Colonic mucosa (tissue), 4 donors: ENCODE results near the gene COX19. TPM values are rescaled to one million over a fixed set of nuclear protein-coding genes. Genes with fewer than 3 reads are reported as not detected.

ENCODE experiments used
- DNase-seq: peaks from one replicate; pipeline ENCODE4 v3.0.0-alpha.2; 2020
- H3K27ac ChIP-seq: fragments of 200-600 bp; one replicate; pipeline ENCODE4 v1.8.0; 2021
- H3K27me3 ChIP-seq: fragments of 200-600 bp; one replicate; pipeline ENCODE4 v1.8.0; 2021
- H3K36me3 ChIP-seq: fragments of 200-600 bp; one replicate; pipeline ENCODE4 v1.8.0; 2021
- H3K4me1 ChIP-seq: fragments of 200-600 bp; one replicate; pipeline ENCODE4 v1.8.0; 2021; ENCODE audit warnings: mild to moderate bottlenecking
- H3K4me3 ChIP-seq: fragments of 200-600 bp; one replicate; pipeline ENCODE4 v1.8.0; 2021
- H3K9ac ChIP-seq, 2 donors: one replicate each; pipeline ENCODE4 v1.7.0; 2013; ENCODE audit warnings: control low read depth in 2 of 2, low read depth in 2 of 2, low read length in 2 of 2
- H3K9me3 ChIP-seq: fragments of 200-600 bp; one replicate; pipeline ENCODE4 v1.8.0; 2021
- CTCF ChIP-seq: fragments of 200-600 bp; IDR thresholded peaks from one replicate; pipeline ENCODE4 v1.8.0; 2022; ENCODE audit warnings: antibody characterized with exemption, mild to moderate bottlenecking
- intact Hi-C: fragments of 100-400 bp; cut with DNase I; formaldehyde crosslinking; loops from one replicate; pipeline ENCODE4 v1.14.1; 2022
- total RNA-seq, 2 donors: library from RNA; stranded (reverse); fragmentation: NEBNext Ultra II Directional in 1 of 2; extraction: Animal tissue kit (Norgen Biotek cat#: 25700) in 1 of 2; gene quantifications; one replicate each; pipeline ENCODE4 v1.2.1, GENCODE V29; 2021
- donor health status: healthy.
- donor health status: DM: no; HTN: no; CAD: no.
- donor health status: DM: no; HTN: no; CAD: no.

Gene COX19
- total RNA-seq, 2 donors from 2014 or later = 11.6 to 16.5 TPM

- no peak overlapping the region for H3K27ac ChIP-seq
- TF ChIP-seq CTCF = no peak
- H3K4me3 ChIP-seq = no peak overlapping the region
- DNase-seq = no peak
- intact Hi-C loops = no loop called here
- no peaks in the 10 kb centered on the region for H3K4me1 ChIP-seq
- H3K9ac ChIP-seq = no peak overlapping the region
- no peaks in the 10 kb centered on the region for H3K36me3 ChIP-seq
- no peaks in the 10 kb centered on the region for H3K9me3 ChIP-seq
- H3K27me3 ChIP-seq = no peaks in the 10 kb centered on the region
Observed at GRCh38 chr7:934469-935163, 40.7 kb downstream of the COX19 start.

- intact Hi-C loops = no loop called here
- H3K36me3 ChIP-seq = no peaks in the 10 kb centered on the region
Observed at GRCh38 chr7:932651-932975, 42.7 kb downstream of the COX19 start.

DNA sequence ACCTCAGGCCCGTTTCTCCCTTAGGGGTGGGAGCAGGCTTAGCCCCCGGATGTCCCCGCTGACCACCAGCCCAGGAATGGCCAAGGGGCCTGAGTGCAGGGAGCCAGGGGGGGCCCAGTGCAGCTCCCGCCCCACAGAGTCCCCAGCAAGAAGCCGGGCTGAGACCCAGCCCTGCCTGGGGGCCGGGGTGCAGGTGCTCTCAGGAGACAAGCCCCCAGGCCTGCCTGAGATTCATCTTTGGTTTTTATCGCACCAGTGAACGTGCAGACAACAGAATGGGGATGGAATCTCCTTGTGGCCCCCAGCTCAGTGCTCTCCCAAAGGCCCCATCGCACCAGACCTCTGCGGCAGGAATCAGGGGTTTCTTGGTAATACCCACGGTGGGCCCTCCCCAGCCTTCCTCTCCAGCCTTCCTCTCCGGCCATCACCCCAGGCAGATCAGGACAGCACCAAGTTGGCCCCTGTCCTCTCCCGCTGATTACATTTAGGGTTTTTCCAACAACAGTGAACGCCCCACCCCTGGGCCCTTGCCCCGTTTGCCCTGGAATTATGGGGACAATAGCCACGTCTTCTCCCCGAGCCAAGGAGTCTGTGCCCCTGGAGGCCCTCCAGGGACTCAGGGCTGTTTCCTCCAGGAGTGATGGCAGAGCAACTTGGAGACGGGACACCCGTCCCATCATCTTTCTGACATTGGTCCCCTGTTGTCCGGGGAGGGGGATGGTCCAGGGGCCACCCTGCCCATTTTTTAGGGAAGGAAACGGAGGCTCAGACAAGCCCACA is 43.3 kb downstream of the COX19 start:
- TF ChIP-seq CTCF = no peak
- H3K4me3 ChIP-seq = no peak overlapping the region
- no peak overlapping the region for H3K27ac ChIP-seq
- no peaks in the 10 kb centered on the region for H3K27me3 ChIP-seq
- H3K4me1 ChIP-seq = peaks cover 2% of the 10 kb centered on the region
- H3K36me3 ChIP-seq = no peaks in the 10 kb centered on the region
- no peaks in the 10 kb centered on the region for H3K9me3 ChIP-seq
- no peak for DNase-seq
- no peak overlapping the region for H3K9ac ChIP-seq
- intact Hi-C loops = no loop called here

More at GRCh38 chr7:932651-932975, 42.7 kb downstream of the COX19 start:
- Histone ChIP-seq H3K9ac (no peak overlapping the region), H3K9me3 (no peaks in the 10 kb centered on the region), H3K27me3 (no peaks in the 10 kb centered on the region), H3K4me3 (no peak overlapping the region), H3K27ac (no peak overlapping the region), H3K4me1 (no peaks in the 10 kb centered on the region)
- no peak for TF ChIP-seq CTCF
- DNase-seq = no peak

- Histone ChIP-seq H3K27ac (no peak overlapping the region), H3K36me3 (no peaks in the 10 kb centered on the region), H3K27me3 (no peaks in the 10 kb centered on the region)
Observed at GRCh38 chr7:930975-931758, 44.2 kb downstream of the COX19 start.

More at GRCh38 chr7:930975-931758, 44.2 kb downstream of the COX19 start:
- H3K4me3 ChIP-seq = no peak overlapping the region
- peaks cover 8% of the 10 kb centered on the region for H3K4me1 ChIP-seq
- intact Hi-C loops = no loop called here
- no peak for DNase-seq
- peak overlapping the region in 1 of 2 donors; percentile 4 for H3K9ac ChIP-seq
- no peak for TF ChIP-seq CTCF
- H3K9me3 ChIP-seq = no peaks in the 10 kb centered on the region
